SK-N-MC (cell line): Measurements from ENCODE around the gene SPEF2.

Source experiments
- EZH2 ChIP-seq: fragments of 200-600 bp; sonication (generic); IDR thresholded peaks from one replicate; pipeline ENCODE4 v1.6.1; 2017; ENCODE audit warnings: antibody characterized with exemption
- FOXP2 ChIP-seq: optimal IDR thresholded peaks from 2 replicates; pipeline ENCODE3; 2011; ENCODE audit warnings: mild to moderate bottlenecking, moderate library complexity; ENCODE audit not compliant: insufficient read depth; ENCODE audit errors: extremely low read length, control extremely low read depth

DNA sequence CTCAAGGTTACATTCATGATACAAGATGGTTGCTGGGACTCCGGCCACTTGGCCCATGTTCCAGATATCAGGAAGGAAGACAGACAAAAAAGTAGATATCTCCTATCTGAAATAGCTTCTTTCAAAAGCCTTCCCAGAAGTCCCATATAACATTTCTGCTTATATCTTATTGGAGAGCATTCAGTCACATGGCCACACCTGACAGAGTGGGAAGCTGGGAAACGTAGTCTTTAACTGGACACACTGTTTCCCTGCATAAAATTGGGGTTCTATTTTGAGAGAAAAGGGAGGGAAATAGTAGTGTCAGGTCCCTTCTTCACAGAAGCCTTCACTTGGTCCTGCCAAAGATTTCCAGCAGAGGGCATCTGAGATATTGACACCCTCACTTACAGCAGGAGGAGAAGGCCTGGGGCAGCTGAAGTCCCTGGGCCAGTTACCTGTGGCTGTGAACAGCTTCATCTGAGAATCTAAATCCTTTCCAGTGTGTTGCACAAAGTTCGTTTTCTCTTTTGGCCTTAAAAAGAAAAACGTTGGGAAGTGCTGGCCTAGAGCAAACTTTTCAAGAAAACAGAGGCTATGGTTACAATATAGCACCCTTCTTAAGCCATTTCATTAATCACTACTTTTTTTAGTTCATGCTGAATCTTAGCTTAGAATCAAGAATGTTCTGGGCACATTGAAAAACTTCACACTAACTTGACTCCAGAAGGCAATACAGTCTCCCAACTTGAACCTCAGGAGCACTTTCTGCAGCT, 33.5 kb downstream of the SPEF2 start:
- TF ChIP-seq EZH2 (no peak), FOXP2 (no peak)
